ENCODE results near the gene EPB41. TPM values are rescaled to one million over a fixed set of nuclear protein-coding genes. Genes with fewer than 3 reads are reported as not detected.

Gene EPB41
- total and polyA plus RNA-seq, 12 donors: 6.6 to 49.5 (median 30.3) TPM

DNA sequence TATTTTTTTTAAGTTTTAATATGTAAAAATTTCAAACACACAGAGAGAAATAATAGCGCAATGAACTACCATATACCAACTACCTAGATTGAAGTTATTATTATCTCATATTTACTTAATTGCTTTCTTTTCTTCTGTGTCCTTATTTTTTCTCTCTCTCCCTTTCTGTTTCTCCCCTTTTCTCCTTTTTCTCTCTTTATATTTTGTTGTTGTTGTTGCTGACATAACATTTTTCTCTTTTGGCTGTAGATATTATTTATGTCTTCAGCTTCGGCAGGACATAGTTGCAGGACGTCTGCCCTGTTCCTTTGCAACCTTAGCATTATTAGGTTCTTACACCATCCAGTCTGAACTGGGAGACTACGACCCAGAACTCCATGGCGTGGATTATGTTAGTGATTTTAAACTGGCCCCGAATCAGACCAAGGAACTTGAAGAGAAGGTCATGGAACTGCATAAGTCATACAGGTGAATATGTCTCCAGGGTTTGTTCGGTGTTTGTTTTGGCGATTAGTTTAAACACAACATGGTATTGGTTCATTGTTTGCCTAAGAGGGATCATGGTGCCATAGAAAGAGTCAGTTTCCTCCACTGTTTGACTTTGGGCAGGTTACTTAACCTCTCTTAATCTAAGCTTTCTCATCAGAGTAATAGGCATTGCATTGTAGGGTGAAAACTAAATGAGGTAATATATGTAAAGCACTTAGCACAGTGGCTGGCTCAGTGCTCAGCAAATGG is 103.8 kb downstream of the EPB41 start:
- 90 to 92% (median 91%) methylated on average over 8 of the region's 8 CpGs for WGBS, 4 donors
- no peaks in the 10 kb centered on the region for H3K27me3 ChIP-seq
- H3K4me1 ChIP-seq (replicated peaks in 1 of 2): no peaks in the 10 kb centered on the region
- H3K36me3 ChIP-seq (replicated peaks in 1 of 2): no peaks in the 10 kb centered on the region
- H3K4me3 ChIP-seq: no peak overlapping the region
- no peak overlapping the region for H3K27ac ChIP-seq
- H3K9me3 ChIP-seq (replicated peaks in 1 of 3): no peaks in the 10 kb centered on the region
- intact Hi-C loops (cut with DNase I): no loop called here
- DNase-seq: no peak
- TF ChIP-seq POLR2A (IDR thresholded peaks at IDR 0.05) (no peak), CTCF (IDR thresholded peaks at IDR 0.05) (no peak)

DNA sequence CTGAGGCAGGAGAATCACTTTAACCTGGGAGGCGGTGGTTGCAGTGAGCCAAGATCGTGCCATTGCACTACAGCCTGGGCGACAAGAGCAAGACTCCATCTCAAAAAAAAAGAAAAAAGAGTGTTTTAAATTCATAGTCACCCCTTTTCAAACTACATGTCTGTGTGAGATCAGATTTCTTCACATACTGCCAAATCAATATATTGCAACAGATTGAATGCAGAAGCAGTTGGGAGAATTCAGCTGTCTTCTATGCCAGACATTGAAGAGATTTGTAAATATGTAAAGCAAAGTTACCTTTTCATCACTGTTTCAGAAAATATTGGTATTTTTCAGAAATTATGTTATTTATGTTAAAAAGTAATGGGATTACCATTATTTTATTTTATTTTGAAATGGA is 108.3 kb downstream of the EPB41 start:
- H3K27ac ChIP-seq: no peak overlapping the region
- TF ChIP-seq POLR2A (IDR thresholded peaks at IDR 0.05): no peak
- no peak for TF ChIP-seq CTCF (IDR thresholded peaks at IDR 0.05)
- no peaks in the 10 kb centered on the region for H3K27me3 ChIP-seq
- intact Hi-C loops (cut with DNase I): no loop called here
- H3K36me3 ChIP-seq (replicated peaks in 1 of 2): no peaks in the 10 kb centered on the region
- H3K4me3 ChIP-seq: no peak overlapping the region
- no peaks in the 10 kb centered on the region for H3K4me1 ChIP-seq (replicated peaks in 1 of 2)
- WGBS, 4 donors: 94 to 100% (median 98%) methylated on average over 3 of the region's 3 CpGs
- no peaks in the 10 kb centered on the region for H3K9me3 ChIP-seq (replicated peaks in 1 of 3)
- no peak for DNase-seq

GRCh38 chr1:29029667-29030066 is 115.3 kb downstream of the EPB41 start:
- intact Hi-C loops (cut with DNase I): loop anchor here (5.0 to 10.0 kb wide), 3 partner anchors 147 to 175 kb away; no protein-coding TSS in a partner anchor
- H3K36me3 ChIP-seq (replicated peaks in 1 of 2): peaks cover 0 to 6% of the 10 kb centered on the region in 2 donors
- H3K27ac ChIP-seq: no peak overlapping the region
- 81 to 85% (median 84%) methylated on average over 4 of the region's 4 CpGs for WGBS, 4 donors
- no peaks in the 10 kb centered on the region for H3K27me3 ChIP-seq
- no peaks in the 10 kb centered on the region for H3K9me3 ChIP-seq (replicated peaks in 1 of 3)
- TF ChIP-seq CTCF (IDR thresholded peaks at IDR 0.05) (no peak), POLR2A (IDR thresholded peaks at IDR 0.05) (no peak)
- H3K4me3 ChIP-seq: no peak overlapping the region
- no peak for DNase-seq
- H3K4me1 ChIP-seq (replicated peaks in 1 of 2): no peaks in the 10 kb centered on the region

- H3K27me3 ChIP-seq: no peaks in the 10 kb centered on the region
- no peak overlapping the region for H3K4me3 ChIP-seq
- H3K27ac ChIP-seq: no peak overlapping the region
- H3K9me3 ChIP-seq (replicated peaks in 1 of 3): no peaks in the 10 kb centered on the region
- intact Hi-C loops (cut with DNase I): loop anchor here (2.0 to 10.0 kb wide), 4 partner anchors 150 to 172 kb away; no protein-coding TSS in a partner anchor
- no peak for DNase-seq
- no peak for TF ChIP-seq POLR2A (IDR thresholded peaks at IDR 0.05)
- no peak for TF ChIP-seq CTCF (IDR thresholded peaks at IDR 0.05)
- WGBS, 4 donors: 79 to 81% (median 79%) methylated on average over 4 of the region's 4 CpGs
- H3K36me3 ChIP-seq (replicated peaks in 1 of 2): peaks cover 0 to 6% of the 10 kb centered on the region in 2 donors
- H3K4me1 ChIP-seq (replicated peaks in 1 of 2): no peaks in the 10 kb centered on the region
These were observed 118.5 kb downstream of the EPB41 start for GRCh38 chr1:29032841-29033240.
